HEK293 (cell line): ENCODE results near the gene SRR.
"Not testable (repeated sequence)": the region's sequence is repeated elsewhere in the genome, so short reads cannot be mapped to it uniquely, and the experiment has no call there.

Source experiments
- CTCF ChIA-PET: fragments of 350-600 bp; formaldehyde crosslinking; extraction: SDS; loops from one replicate; lab custom pipeline; 2021; ENCODE audit warnings: antibody characterized with exemption; lab: Yijun Ruan, JAX
- POLR2A ChIA-PET: fragments of 300-600 bp; formaldehyde crosslinking; extraction: SDS; loops from one replicate; lab custom pipeline; 2020; ENCODE audit warnings: antibody characterized with exemption, inconsistent platforms; lab: Yijun Ruan, JAX
- H3K27ac ChIP-seq: fragments of 200-500 bp; sonication (Bioruptor generic); 2 replicates; pipeline ENCODE4 v1.5.1; 2014; ENCODE audit warnings: low read depth, low read length, control low read depth, inconsistent platforms; ENCODE audit errors: extremely low read depth
- H3K36me3 ChIP-seq, 2 experiments: fragments of 200-500 bp in 1 of 2; sonication (Bioruptor generic) in 1 of 2; 1 replicate in 1 of 2; 2 replicates in 1 of 2; pipeline ENCODE4 v1.5.1; 2014 to 2017; ENCODE audit warnings: inconsistent platforms in 2 of 2, low read length in 2 of 2; ENCODE audit not compliant: control insufficient read depth in 2 of 2, insufficient read depth in 1 of 2
- H3K4me1 ChIP-seq: fragments of 200-500 bp; sonication (Bioruptor generic); 2 replicates; pipeline ENCODE4 v1.5.1; 2014; ENCODE audit warnings: mild to moderate bottlenecking, low read length, inconsistent platforms; ENCODE audit not compliant: control insufficient read depth, insufficient read depth
- H3K4me3 ChIP-seq: 2 replicates; pipeline ENCODE4 v1.5.1; 2011; ENCODE audit warnings: low read depth, mild to moderate bottlenecking, control low read depth, low read length, moderate library complexity
- H3K9me3 ChIP-seq: fragments of 200-500 bp; sonication (Bioruptor generic); 2 replicates; pipeline ENCODE4 v1.5.1; 2014; ENCODE audit warnings: low read depth, low read length, inconsistent platforms; ENCODE audit not compliant: control insufficient read depth, insufficient read depth
- GLIS1 ChIP-seq: fragments of 450-650 bp; formaldehyde crosslinking; IDR thresholded peaks from 2 replicates; pipeline ENCODE4 v1.5.1; 2016; ENCODE audit warnings: missing biosample characterization, missing genetic modification characterization
- KLF16 ChIP-seq: fragments of 450-650 bp; formaldehyde crosslinking; IDR thresholded peaks from 2 replicates; pipeline ENCODE4 v1.5.1; 2017; ENCODE audit warnings: missing biosample characterization, missing genetic modification characterization
- KLF8 ChIP-seq: fragments of 450-650 bp; formaldehyde crosslinking; IDR thresholded peaks from 2 replicates; pipeline ENCODE4 v1.5.1; 2016; ENCODE audit warnings: missing biosample characterization, missing genetic modification characterization
- PRDM1 ChIP-seq: fragments of 450-650 bp; formaldehyde crosslinking; IDR thresholded peaks from 2 replicates; pipeline ENCODE4; 2016; ENCODE audit warnings: missing biosample characterization, missing genetic modification characterization
- REST ChIP-seq: fragments of 450-650 bp; formaldehyde crosslinking; IDR thresholded peaks from 2 replicates; pipeline ENCODE4 v1.5.1; 2016; ENCODE audit warnings: missing biosample characterization, missing genetic modification characterization
- ZBTB44 ChIP-seq: fragments of 450-650 bp; IDR thresholded peaks from 2 replicates; pipeline ENCODE4 v1.5.1; 2018; ENCODE audit warnings: missing biosample characterization, mild to moderate bottlenecking, missing genetic modification characterization
- ZBTB8A ChIP-seq: fragments of 450-650 bp; formaldehyde crosslinking; IDR thresholded peaks from 2 replicates; pipeline ENCODE4 v1.5.1; 2016; ENCODE audit warnings: missing biosample characterization, missing genetic modification characterization
- ZEB2 ChIP-seq: fragments of 450-650 bp; formaldehyde crosslinking; IDR thresholded peaks from 2 replicates; pipeline ENCODE4 v1.5.1; 2016; ENCODE audit warnings: missing biosample characterization, missing genetic modification characterization
- ZFHX2 ChIP-seq: fragments of 450-650 bp; formaldehyde crosslinking; conservative IDR thresholded peaks from 2 replicates; pipeline ENCODE4 v1.5.1; 2016; ENCODE audit warnings: missing biosample characterization, missing genetic modification characterization
- ZNF10 ChIP-seq: fragments of 450-650 bp; formaldehyde crosslinking; IDR thresholded peaks from 2 replicates; pipeline ENCODE4 v1.5.1; 2017; ENCODE audit warnings: missing biosample characterization, missing genetic modification characterization
- ZNF138 ChIP-seq: fragments of 450-650 bp; formaldehyde crosslinking; IDR thresholded peaks from 2 replicates; pipeline ENCODE4 v1.5.1; 2016; ENCODE audit warnings: missing biosample characterization, missing genetic modification characterization, borderline replicate concordance
- ZNF169 ChIP-seq: fragments of 450-650 bp; formaldehyde crosslinking; IDR thresholded peaks from 2 replicates; pipeline ENCODE4 v1.5.1; 2016; ENCODE audit warnings: missing biosample characterization, missing genetic modification characterization
- ZNF311 ChIP-seq: fragments of 450-650 bp; formaldehyde crosslinking; IDR thresholded peaks from 2 replicates; pipeline ENCODE4 v1.5.1; 2017; ENCODE audit warnings: missing biosample characterization, missing genetic modification characterization, borderline replicate concordance
- ZNF514 ChIP-seq: fragments of 450-650 bp; formaldehyde crosslinking; IDR thresholded peaks from 2 replicates; pipeline ENCODE4 v1.5.1; 2016; ENCODE audit warnings: missing biosample characterization, missing genetic modification characterization
- ZNF529 ChIP-seq: fragments of 450-650 bp; formaldehyde crosslinking; IDR thresholded peaks from 2 replicates; pipeline ENCODE4 v1.5.1; 2017; ENCODE audit warnings: missing genetic modification characterization, missing biosample characterization; ENCODE audit not compliant: insufficient replicate concordance
- ZNF530 ChIP-seq: fragments of 450-650 bp; formaldehyde crosslinking; IDR thresholded peaks from 2 replicates; pipeline ENCODE4 v1.5.1; 2016; ENCODE audit warnings: low read depth, missing biosample characterization, missing genetic modification characterization
- ZNF585B ChIP-seq: fragments of 450-650 bp; formaldehyde crosslinking; IDR thresholded peaks from 2 replicates; pipeline ENCODE4 v1.5.1; 2016; ENCODE audit warnings: missing biosample characterization, missing genetic modification characterization
- ZNF596 ChIP-seq: fragments of 450-650 bp; IDR thresholded peaks from 2 replicates; pipeline ENCODE4 v1.5.0; 2018; ENCODE audit warnings: missing biosample characterization, mild to moderate bottlenecking, missing genetic modification characterization, moderate library complexity
- ZNF660 ChIP-seq: fragments of 450-650 bp; IDR thresholded peaks from 2 replicates; pipeline ENCODE4 v1.5.1; 2018; ENCODE audit warnings: missing biosample characterization, mild to moderate bottlenecking, missing genetic modification characterization
- ZNF707 ChIP-seq: fragments of 450-650 bp; formaldehyde crosslinking; IDR thresholded peaks from 2 replicates; pipeline ENCODE4 v1.5.1; 2016; ENCODE audit warnings: missing biosample characterization, missing genetic modification characterization
- ZNF776 ChIP-seq: fragments of 450-650 bp; formaldehyde crosslinking; IDR thresholded peaks from 2 replicates; pipeline ENCODE4 v1.5.0; 2017; ENCODE audit warnings: missing biosample characterization, missing genetic modification characterization, borderline replicate concordance
- TF ChIP-seq, protein P1 (sequence below): fragments of 450-650 bp; formaldehyde crosslinking; IDR thresholded peaks from 2 replicates; pipeline ENCODE4 v1.5.1; 2016; ENCODE audit warnings: missing biosample characterization, missing genetic modification characterization, low read depth

The SRR gene

DNA sequence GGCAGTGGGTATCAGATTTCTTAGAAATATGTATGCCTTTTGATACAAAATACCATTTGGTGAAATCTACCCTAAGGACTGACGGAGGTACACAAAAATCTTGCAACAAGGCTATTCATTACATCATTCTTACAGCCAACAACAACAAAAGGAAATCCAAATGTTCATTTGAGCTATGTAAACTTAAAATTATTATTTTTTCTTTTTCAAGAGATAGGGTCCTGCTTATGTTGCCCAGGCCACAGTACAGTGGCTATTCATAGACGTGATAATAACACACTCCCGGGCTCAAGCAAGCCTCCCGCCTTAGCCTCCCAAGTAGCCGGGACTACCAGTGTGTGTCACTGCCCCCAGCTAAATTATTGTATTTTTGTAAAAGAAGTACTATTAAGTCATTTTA lies 9.0 kb downstream of the SRR start:
- Histone ChIP-seq H3K4me3 (no peak overlapping the region), H3K27ac (no peak overlapping the region), H3K4me1 (peaks cover 9% of the 10 kb centered on the region; the same call in 1 of the 2 replicates), H3K9me3 (no peaks in the 10 kb centered on the region), H3K36me3 (peaks cover 3 to 4% of the 10 kb centered on the region in 2 experiments)
- CTCF ChIA-PET: interaction anchor here (0.6 kb wide), 1 partner anchor 112 kb away, joined by 3 read pairs; no protein-coding TSS in a partner anchor
- POLR2A ChIA-PET: interaction anchor here (1.6 kb wide), 1 partner anchor 24 kb away, joined by 6 read pairs; the partner anchor contains the start of gene TSR1
- TF ChIP-seq, protein P1, sequence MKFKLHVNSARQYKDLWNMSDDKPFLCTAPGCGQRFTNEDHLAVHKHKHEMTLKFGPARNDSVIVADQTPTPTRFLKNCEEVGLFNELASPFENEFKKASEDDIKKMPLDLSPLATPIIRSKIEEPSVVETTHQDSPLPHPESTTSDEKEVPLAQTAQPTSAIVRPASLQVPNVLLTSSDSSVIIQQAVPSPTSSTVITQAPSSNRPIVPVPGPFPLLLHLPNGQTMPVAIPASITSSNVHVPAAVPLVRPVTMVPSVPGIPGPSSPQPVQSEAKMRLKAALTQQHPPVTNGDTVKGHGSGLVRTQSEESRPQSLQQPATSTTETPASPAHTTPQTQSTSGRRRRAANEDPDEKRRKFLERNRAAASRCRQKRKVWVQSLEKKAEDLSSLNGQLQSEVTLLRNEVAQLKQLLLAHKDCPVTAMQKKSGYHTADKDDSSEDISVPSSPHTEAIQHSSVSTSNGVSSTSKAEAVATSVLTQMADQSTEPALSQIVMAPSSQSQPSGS: 0 out of 2 replicates have a peak, but pooled peaks have one; percentile 17
- TF ChIP-seq ZNF138: no peak

- CTCF ChIA-PET, H3K4me3 ChIP-seq: not testable (repeated sequence)
- POLR2A ChIA-PET: interaction anchor here (1.1 kb wide), 1 partner anchor 21 kb away, joined by 3 read pairs; no protein-coding TSS in a partner anchor
Observed at GRCh38 chr17:2316916-2317205, 13.1 kb downstream of the SRR start.

GRCh38 chr17:2317796-2318195 lies 14.0 kb downstream of the SRR start:
- H3K4me1 ChIP-seq: 0 out of 2 replicates have a peak, but pooled peaks cover 3% of the 10 kb centered on the region
- TF ChIP-seq PRDM1 (tag by site-specific recombination) (peak; percentile 84), REST (tag by site-specific recombination) (no peak)
- ChIA-PET CTCF (interaction anchor here (0.6 to 1.5 kb wide), 4 partner anchors 18 to 946 kb away, joined by 3 to 5 read pairs (median 4); partner anchors contain the start of gene TSR1), POLR2A (interaction anchor here (1.3 kb wide), 1 partner anchor 18 kb away, joined by 5 read pairs; the partner anchor contains the start of gene TSR1)
- no peak overlapping the region for H3K27ac ChIP-seq
- peaks cover 36% of the 10 kb centered on the region in 2 experiments for H3K36me3 ChIP-seq
- no peak overlapping the region for H3K4me3 ChIP-seq
- no peaks in the 10 kb centered on the region for H3K9me3 ChIP-seq

More at GRCh38 chr17:2316916-2317205, 13.1 kb downstream of the SRR start:
- H3K36me3 ChIP-seq: peaks cover 27 to 28% of the 10 kb centered on the region in 2 experiments
- TF ChIP-seq ZNF660 (tag by site-specific recombination): 0 out of 2 replicates have a peak, but pooled peaks have one; percentile 22
- peak; percentile 50 for TF ChIP-seq ZFHX2 (tag by site-specific recombination)
- peak; percentile 16; the same call in 1 of the 2 replicates for TF ChIP-seq GLIS1 (tag by site-specific recombination)
- not testable (repeated sequence) for H3K27ac ChIP-seq, H3K9me3 ChIP-seq, H3K4me1 ChIP-seq

- ChIA-PET POLR2A (interaction anchor here (0.6 to 2.0 kb wide), 3 partner anchors 10 to 30 kb away, joined by 3 to 7 read pairs (median 5); partner anchors contain the start of genes SMG6 and SRR), CTCF (interaction anchor here (0.6 to 1.5 kb wide), 3 partner anchors 13 to 35 kb away, joined by 3 to 4 read pairs (median 3); partner anchors contain the start of gene TSR1)
- Histone ChIP-seq H3K9me3 (no peaks in the 10 kb centered on the region), H3K36me3 (peaks cover 49% of the 10 kb centered on the region in 2 experiments), H3K4me1 (0 out of 2 replicates have a peak, but pooled peaks cover 3% of the 10 kb centered on the region), H3K27ac (no peak overlapping the region), H3K4me3 (no peak overlapping the region)
- TF ChIP-seq ZNF311 (tag by site-specific recombination): no peak
- no peak for TF ChIP-seq ZEB2 (tag by site-specific recombination)
- TF ChIP-seq ZNF707 (tag by site-specific recombination): no peak
- no peak for TF ChIP-seq ZNF776
- TF ChIP-seq ZNF529 (tag by site-specific recombination): no peak
- no peak for TF ChIP-seq ZBTB8A (tag by site-specific recombination)
- no peak for TF ChIP-seq ZNF169 (tag by site-specific recombination)
- no peak for TF ChIP-seq KLF16 (tag by site-specific recombination)
- no peak for TF ChIP-seq ZNF596 (tag by site-specific recombination)
- TF ChIP-seq ZBTB44 (tag by site-specific recombination): no peak
- no peak for TF ChIP-seq ZNF530 (tag by site-specific recombination)
- TF ChIP-seq ZNF514 (tag by site-specific recombination): no peak
- TF ChIP-seq ZNF585B: no peak
- no peak for TF ChIP-seq KLF8 (tag by site-specific recombination)
- TF ChIP-seq ZNF10 (tag by site-specific recombination): no peak
Observed at GRCh38 chr17:2319051-2319450, 15.3 kb downstream of the SRR start.
